Trophoblast cell (in vitro differentiated cells and primary cell): ENCODE measurements around the gene FAM3A.
A peak's percentile ranks its signal among the peaks of the same experiment; 100 is the strongest.

Experiments used
- DNase-seq, 2 donors: peaks; one replicate each; pipeline ENCODE4 v3.0.0-alpha.2; 2016
- H2AFZ ChIP-seq: 2 replicates; pipeline ENCODE4 v1.6.1; 2013; ENCODE audit warnings: low read length, moderate library complexity, mild to moderate bottlenecking; ENCODE audit not compliant: insufficient read depth, poor library complexity
- H2AK5ac ChIP-seq: 2 replicates; pipeline ENCODE4 v1.6.1; 2013; ENCODE audit warnings: mild to moderate bottlenecking, low read length
- H2BK120ac ChIP-seq: 2 replicates; pipeline ENCODE4 v1.6.1; 2013; ENCODE audit warnings: low read length, mild to moderate bottlenecking, moderate library complexity; ENCODE audit not compliant: insufficient read depth, poor library complexity
- H2BK12ac ChIP-seq: 2 replicates; pipeline ENCODE4 v1.6.1; 2013; ENCODE audit warnings: mild to moderate bottlenecking, low read length, moderate library complexity
- H2BK5ac ChIP-seq: 2 replicates; pipeline ENCODE4 v1.6.1; 2013; ENCODE audit warnings: low read length, low read depth, moderate library complexity, mild to moderate bottlenecking; ENCODE audit not compliant: poor library complexity
- H3K14ac ChIP-seq: 2 replicates; pipeline ENCODE4 v1.6.1; 2013; ENCODE audit warnings: mild to moderate bottlenecking, low read length
- H3K18ac ChIP-seq: 2 replicates; pipeline ENCODE4 v1.6.1; 2013; ENCODE audit warnings: mild to moderate bottlenecking, low read length
- H3K23ac ChIP-seq: 2 replicates; pipeline ENCODE4 v1.6.1; 2013; ENCODE audit warnings: low read length
- H3K27ac ChIP-seq: 2 replicates; pipeline ENCODE4 v1.5.1; 2013; ENCODE audit warnings: low read depth, mild to moderate bottlenecking, inconsistent platforms, low read length, moderate library complexity
- H3K27me3 ChIP-seq: 2 replicates; pipeline ENCODE4 v1.6.1; 2013; ENCODE audit warnings: inconsistent platforms, mild to moderate bottlenecking, low read length, moderate library complexity; ENCODE audit not compliant: insufficient read depth
- H3K36me3 ChIP-seq, 2 experiments: 1 replicate in 1 of 2; 2 replicates in 1 of 2; pipeline ENCODE4 v1.6.1; 2013; ENCODE audit warnings: low read length in 2 of 2, mild to moderate bottlenecking in 2 of 2, moderate library complexity in 1 of 2; ENCODE audit not compliant: insufficient read depth in 2 of 2, control insufficient read depth in 1 of 2
- H3K4ac ChIP-seq: 2 replicates; pipeline ENCODE4 v1.6.1; 2013; ENCODE audit warnings: low read depth, mild to moderate bottlenecking, low read length, moderate library complexity
- H3K4me1 ChIP-seq, 2 experiments: 1 replicate in 1 of 2; 2 replicates in 1 of 2; pipeline ENCODE4 v1.6.1; 2013; ENCODE audit warnings: low read length in 2 of 2, mild to moderate bottlenecking in 2 of 2, moderate library complexity in 1 of 2; ENCODE audit not compliant: insufficient read depth in 2 of 2, control insufficient read depth in 1 of 2
- H3K4me2 ChIP-seq: 2 replicates; pipeline ENCODE4 v1.6.1; 2013; ENCODE audit warnings: inconsistent platforms, mild to moderate bottlenecking, low read length, moderate library complexity
- H3K4me3 ChIP-seq: 2 replicates; pipeline ENCODE4 v1.5.1; 2013; ENCODE audit warnings: mild to moderate bottlenecking, low read depth, low read length, inconsistent platforms
- H3K79me1 ChIP-seq: one replicate; pipeline ENCODE4 v1.6.1; 2013; ENCODE audit warnings: low read length
- H3K79me2 ChIP-seq: 2 replicates; pipeline ENCODE4 v1.6.1; 2013; ENCODE audit warnings: low read length, mild to moderate bottlenecking; ENCODE audit not compliant: control insufficient read depth, insufficient read depth, poor library complexity
- H3K9ac ChIP-seq: 2 replicates; pipeline ENCODE4 v1.6.1; 2013; ENCODE audit warnings: mild to moderate bottlenecking, low read length
- H3K9me3 ChIP-seq: 2 replicates; pipeline ENCODE4 v1.6.1; 2013; ENCODE audit warnings: low read depth, mild to moderate bottlenecking, control low read depth, inconsistent platforms, low read length; ENCODE audit not compliant: insufficient read depth
- H4K12ac ChIP-seq: 2 replicates; pipeline ENCODE4 v1.6.1; 2013; ENCODE audit warnings: low read depth, mild to moderate bottlenecking, low read length, moderate library complexity
- H4K8ac ChIP-seq: 2 replicates; pipeline ENCODE4 v1.6.1; 2013; ENCODE audit warnings: low read depth, mild to moderate bottlenecking, low read length, moderate library complexity
- H4K91ac ChIP-seq: one replicate; pipeline ENCODE4 v1.6.1; 2013; ENCODE audit warnings: low read depth, mild to moderate bottlenecking, low read length, moderate library complexity
- WGBS: extraction: QIAGEN DNeasy Blood & Tissue Kit; methylation state at CpG from one replicate; pipeline ENCODE4 v1.1.7; 2013; ENCODE audit warnings: missing lambda C conversion rate; ENCODE audit not compliant: insufficient read length, insufficient coverage; ENCODE audit errors: extremely low coverage; 5-methylcytosine and 5-hydroxymethylcytosine counted together

FAM3A gene

DNA sequence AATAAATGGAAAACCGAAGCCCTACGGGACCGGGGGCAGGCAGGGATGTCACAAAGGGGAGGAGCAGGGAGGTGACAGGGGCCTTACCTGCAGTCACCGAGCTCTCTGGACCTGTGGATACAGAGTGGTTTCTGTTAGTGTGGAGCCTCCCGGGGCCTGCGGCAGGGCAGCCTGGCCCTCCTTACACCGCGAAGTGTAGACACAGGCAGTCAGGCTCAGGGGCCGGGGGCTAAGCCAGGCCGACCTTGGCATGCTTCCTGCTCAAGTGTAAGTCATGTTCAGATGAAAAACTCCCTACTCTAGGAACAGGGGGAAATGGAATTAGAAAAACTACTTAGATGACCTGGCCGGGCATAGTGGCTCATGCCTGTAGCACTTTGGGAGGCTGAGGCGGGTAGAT lies 4.3 kb downstream of the FAM3A start:
- H3K23ac ChIP-seq: no peak overlapping the region
- H3K14ac ChIP-seq: no peak overlapping the region
- H2AFZ ChIP-seq: no peak overlapping the region
- no peak overlapping the region for H2AK5ac ChIP-seq
- no peak overlapping the region for H3K4me2 ChIP-seq
- H3K9me3 ChIP-seq: no peaks in the 10 kb centered on the region
- no peak overlapping the region for H4K91ac ChIP-seq
- H2BK12ac ChIP-seq: no peak overlapping the region
- H3K4me1 ChIP-seq: peaks cover 3 to 7% of the 10 kb centered on the region in 2 experiments
- no peak overlapping the region for H3K4ac ChIP-seq
- no peak overlapping the region for H4K8ac ChIP-seq
- no CpG with 5 or more reads among the region's 12 CpGs for WGBS
- H4K12ac ChIP-seq: no peak overlapping the region
- H3K27ac ChIP-seq: peak overlapping the region; percentile 7
- H3K27me3 ChIP-seq: no peaks in the 10 kb centered on the region
- no peak overlapping the region for H3K9ac ChIP-seq
- no peak overlapping the region for H3K18ac ChIP-seq
- H2BK5ac ChIP-seq: no peak overlapping the region
- H2BK120ac ChIP-seq: no peak overlapping the region
- H3K36me3 ChIP-seq: peaks cover 16 to 17% of the 10 kb centered on the region in 2 experiments
- H3K79me2 ChIP-seq: peaks cover 2% of the 10 kb centered on the region
- no peak overlapping the region for H3K4me3 ChIP-seq
- no peak for DNase-seq
- peaks cover 10% of the 10 kb centered on the region for H3K79me1 ChIP-seq

- Histone ChIP-seq H3K9me3 (no peaks in the 10 kb centered on the region), H3K79me2 (no peaks in the 10 kb centered on the region), H3K23ac (no peak overlapping the region), H3K4me3 (no peak overlapping the region), H3K9ac (no peak overlapping the region), H3K14ac (no peak overlapping the region), H3K36me3 (peaks cover 24% of the 10 kb centered on the region in 2 experiments), H3K4me1 (peaks cover 15 to 16% of the 10 kb centered on the region in 2 experiments), H3K4me2 (no peak overlapping the region), H2AFZ (no peak overlapping the region), H3K27me3 (no peaks in the 10 kb centered on the region), H2BK12ac (no peak overlapping the region), H3K4ac (no peak overlapping the region), H3K27ac (no peak overlapping the region), H4K91ac (no peak overlapping the region), H2AK5ac (no peak overlapping the region), H2BK5ac (no peak overlapping the region), H3K18ac (no peak overlapping the region), H3K79me1 (peaks cover 10% of the 10 kb centered on the region), H4K8ac (no peak overlapping the region), H4K12ac (no peak overlapping the region), H2BK120ac (no peak overlapping the region)
- WGBS: no CpG with 5 or more reads among the region's 5 CpGs
- no peak for DNase-seq
Observed at GRCh38 chrX:154509455-154509854, 6.6 kb downstream of the FAM3A start.

DNA sequence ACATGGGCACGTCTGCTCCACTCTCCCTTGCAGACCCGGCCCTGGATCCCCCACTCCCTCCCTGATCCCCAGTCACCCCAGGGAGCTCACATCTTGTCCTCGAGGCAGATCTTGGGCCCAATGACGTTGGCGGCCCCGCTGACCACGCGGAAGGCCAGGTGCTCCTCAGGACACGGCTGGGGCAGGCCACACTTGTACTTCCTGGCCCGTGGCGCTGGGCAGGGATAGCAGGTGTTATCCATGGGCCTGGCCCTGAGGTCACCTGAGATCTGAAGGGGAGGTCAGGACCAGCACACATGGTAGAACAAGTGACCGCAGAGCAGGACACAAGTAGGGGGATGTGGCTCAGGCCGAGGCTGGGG lies 7.7 kb downstream of the FAM3A start:
- no peak overlapping the region for H3K9ac ChIP-seq
- peaks cover 10% of the 10 kb centered on the region for H3K79me1 ChIP-seq
- no peak overlapping the region for H3K23ac ChIP-seq
- no peak overlapping the region for H4K91ac ChIP-seq
- H4K8ac ChIP-seq: no peak overlapping the region
- no CpG with 5 or more reads among the region's 13 CpGs for WGBS
- H2BK12ac ChIP-seq: no peak overlapping the region
- H2AK5ac ChIP-seq: peak overlapping the region; percentile 47
- peaks cover 15 to 16% of the 10 kb centered on the region in 2 experiments for H3K4me1 ChIP-seq
- no peak overlapping the region for H3K4ac ChIP-seq
- no peaks in the 10 kb centered on the region for H3K9me3 ChIP-seq
- H3K27me3 ChIP-seq: no peaks in the 10 kb centered on the region
- H3K14ac ChIP-seq: no peak overlapping the region
- no peak overlapping the region for H2BK120ac ChIP-seq
- DNase-seq: no peak
- peaks cover 24% of the 10 kb centered on the region in 2 experiments for H3K36me3 ChIP-seq
- no peaks in the 10 kb centered on the region for H3K79me2 ChIP-seq
- H4K12ac ChIP-seq: no peak overlapping the region
- H3K4me2 ChIP-seq: no peak overlapping the region
- no peak overlapping the region for H3K4me3 ChIP-seq
- no peak overlapping the region for H3K27ac ChIP-seq
- no peak overlapping the region for H2AFZ ChIP-seq
- no peak overlapping the region for H3K18ac ChIP-seq
- H2BK5ac ChIP-seq: no peak overlapping the region

DNA sequence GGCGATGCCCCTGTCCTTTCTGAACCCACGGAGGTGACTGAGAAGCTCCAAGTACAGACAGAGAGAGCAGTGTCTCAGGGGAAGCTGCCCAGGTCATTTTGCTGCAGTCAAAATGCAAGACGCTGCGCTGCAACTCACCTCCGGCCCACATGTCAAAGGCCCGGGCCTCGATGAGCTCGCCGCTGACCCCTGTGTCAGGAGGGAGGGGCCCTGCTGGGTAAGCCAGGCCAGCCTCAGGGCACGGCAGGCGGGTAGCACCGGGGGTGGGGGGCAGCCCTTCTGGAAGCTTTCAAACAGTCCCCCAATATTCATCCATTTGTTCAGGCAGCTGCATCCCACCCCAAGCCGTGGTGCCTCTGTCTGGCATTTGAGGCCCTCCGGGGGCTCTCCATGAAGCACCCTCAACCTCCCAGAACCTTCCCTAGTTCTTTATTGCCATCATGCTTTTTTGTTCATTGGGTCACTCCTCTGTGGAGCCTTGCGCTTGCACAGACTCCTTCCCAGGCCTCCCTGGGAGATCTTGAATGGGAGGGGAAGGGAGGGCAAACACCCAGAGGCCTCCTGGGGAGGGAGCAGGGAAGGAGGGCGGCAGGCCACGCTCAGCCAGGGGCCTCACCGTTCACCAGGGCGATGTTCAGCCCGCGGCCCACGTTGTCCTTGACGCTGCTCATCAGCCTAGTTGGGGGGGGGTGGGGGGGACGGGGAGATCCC lies 8.2 kb downstream of the FAM3A start:
- H3K79me1 ChIP-seq: peaks cover 10% of the 10 kb centered on the region
- no peak overlapping the region for H2BK120ac ChIP-seq
- no peak overlapping the region for H2BK12ac ChIP-seq
- H3K14ac ChIP-seq: no peak overlapping the region
- H3K9ac ChIP-seq: no peak overlapping the region
- H3K4ac ChIP-seq: no peak overlapping the region
- H3K4me1 ChIP-seq: peaks cover 15 to 16% of the 10 kb centered on the region in 2 experiments
- DNase-seq: no peak
- no peak overlapping the region for H3K4me2 ChIP-seq
- no peak overlapping the region for H2AFZ ChIP-seq
- H3K27me3 ChIP-seq: no peaks in the 10 kb centered on the region
- no CpG with 5 or more reads among the region's 24 CpGs for WGBS
- H4K8ac ChIP-seq: no peak overlapping the region
- no peak overlapping the region for H4K91ac ChIP-seq
- H3K27ac ChIP-seq: no peak overlapping the region
- no peak overlapping the region for H4K12ac ChIP-seq
- H3K4me3 ChIP-seq: no peak overlapping the region
- no peaks in the 10 kb centered on the region for H3K9me3 ChIP-seq
- no peak overlapping the region for H3K18ac ChIP-seq
- no peak overlapping the region for H3K23ac ChIP-seq
- H3K36me3 ChIP-seq: peaks cover 24% of the 10 kb centered on the region in 2 experiments
- no peak overlapping the region for H2BK5ac ChIP-seq
- no peaks in the 10 kb centered on the region for H3K79me2 ChIP-seq
- peak overlapping the region; percentile 53 for H2AK5ac ChIP-seq
